Endodermal cell (in vitro differentiated cells): ENCODE measurements around the gene SPG7. TPM values are rescaled to one million over a fixed set of nuclear protein-coding genes. Genes with fewer than 3 reads are reported as not detected.

ENCODE experiments used
- DNase-seq: peaks from one replicate; pipeline ENCODE4 v3.0.0-alpha.2; 2017
- H3K27ac ChIP-seq: 2 replicates; pipeline ENCODE4 v1.5.1; 2013; ENCODE audit warnings: mild to moderate bottlenecking, low read depth, low read length, moderate library complexity
- H3K27me3 ChIP-seq: 2 replicates; pipeline ENCODE4 v1.6.1; 2013; ENCODE audit warnings: mild to moderate bottlenecking, low read length, moderate library complexity; ENCODE audit not compliant: insufficient read depth, control insufficient read depth, poor library complexity, severe bottlenecking
- H3K36me3 ChIP-seq: 2 replicates; pipeline ENCODE4 v1.7.0; 2013; ENCODE audit warnings: mild to moderate bottlenecking, low read length, moderate library complexity; ENCODE audit not compliant: control insufficient read depth, insufficient read depth
- H3K4me1 ChIP-seq: one replicate; pipeline ENCODE4 v1.7.0; 2013; ENCODE audit warnings: low read length; ENCODE audit not compliant: control insufficient read depth, insufficient read depth
- H3K4me3 ChIP-seq: 2 replicates; pipeline ENCODE4 v1.5.1; 2013; ENCODE audit warnings: mild to moderate bottlenecking, low read length, moderate library complexity
- H3K9ac ChIP-seq: 2 replicates; pipeline ENCODE4 v1.6.1; 2013; ENCODE audit warnings: mild to moderate bottlenecking, low read length, moderate library complexity; ENCODE audit not compliant: poor library complexity, severe bottlenecking; ENCODE audit errors: extremely low read depth
- H3K9me3 ChIP-seq: 2 replicates; pipeline ENCODE4 v1.6.1; 2013; ENCODE audit warnings: mild to moderate bottlenecking, low read length, moderate library complexity; ENCODE audit not compliant: control insufficient read depth
- H3K27ac Mint-ChIP-seq: 2 replicates; pipeline ENCODE4 v1.8.0; 2020; ENCODE audit warnings: mixed read lengths
- H3K27me3 Mint-ChIP-seq: 2 replicates; pipeline ENCODE4 v1.8.0; 2021; ENCODE audit warnings: mild to moderate bottlenecking, mixed read lengths; ENCODE audit not compliant: insufficient read depth
- H3K36me3 Mint-ChIP-seq: 2 replicates; pipeline ENCODE4 v1.8.0; 2020; ENCODE audit warnings: low read depth, mixed read lengths
- H3K4me1 Mint-ChIP-seq: 2 replicates; pipeline ENCODE4 v1.8.0; 2020; ENCODE audit warnings: mixed read lengths
- H3K4me3 Mint-ChIP-seq: 2 replicates; pipeline ENCODE4 v1.8.0; 2020; ENCODE audit warnings: mild to moderate bottlenecking, moderate library complexity, mixed read lengths
- H3K9me3 Mint-ChIP-seq: 2 replicates; pipeline ENCODE4 v1.8.0; 2020; ENCODE audit warnings: mild to moderate bottlenecking, mixed read lengths
- CTCF ChIP-seq: fragments of 200-600 bp; sonication (generic); conservative IDR thresholded peaks from 2 replicates; pipeline ENCODE4 v1.5.0; 2021; ENCODE audit warnings: antibody characterized with exemption, mild to moderate bottlenecking
- WGBS, 2 experiments: methylation state at CpG; one replicate each; pipeline versions ENCODE4 v1.1.5 to v1.1.7; 2013; ENCODE audit warnings: missing lambda C conversion rate in 2 of 2, mixed read lengths in 1 of 2; ENCODE audit not compliant: insufficient coverage in 1 of 2, insufficient read length in 1 of 2; 5-methylcytosine and 5-hydroxymethylcytosine counted together
- total RNA-seq, 2 donors: library from RNA; stranded (reverse); fragmentation: NEBNext Ultra II Directional in 1 of 2; extraction: Animal tissue kit (Norgen Biotek cat#: 25700) in 1 of 2; gene quantifications; 2 replicates in 1 of 2; 3 replicates in 1 of 2; pipeline ENCODE4 v1.2.1, GENCODE V29; 2021

SPG7 gene
- total RNA-seq, 2 donors from 2014 or later = 153 to 156 TPM

- no peak for DNase-seq
- H3K27me3 Mint-ChIP-seq = peaks cover 60% of the 10 kb centered on the region
- H3K27me3 ChIP-seq = peaks cover 33% of the 10 kb centered on the region
These were observed 68.2 kb downstream of the SPG7 start for GRCh38 chr16:89576153-89577054.

GRCh38 chr16:89577055-89577759 lies 69.0 kb downstream of the SPG7 start:
- Histone ChIP-seq H3K27ac (no peak overlapping the region), H3K9me3 (no peaks in the 10 kb centered on the region), H3K36me3 (no peaks in the 10 kb centered on the region), H3K27me3 (peaks cover 33% of the 10 kb centered on the region), H3K4me1 (peaks cover 5% of the 10 kb centered on the region), H3K4me3 (no peak overlapping the region), H3K9ac (no peak overlapping the region)
- no peaks in the 10 kb centered on the region for H3K9me3 Mint-ChIP-seq
- no peak overlapping the region for H3K27ac Mint-ChIP-seq
- no peaks in the 10 kb centered on the region for H3K36me3 Mint-ChIP-seq
- H3K4me3 Mint-ChIP-seq = no peak overlapping the region
- no peak for DNase-seq
- 87 to 90% methylated on average over 21 to 25 of the region's 25 CpGs for WGBS, 2 experiments
- peaks cover under 1% of the 10 kb centered on the region for H3K4me1 Mint-ChIP-seq
- no peak for TF ChIP-seq CTCF
- peaks cover 55% of the 10 kb centered on the region for H3K27me3 Mint-ChIP-seq

More at GRCh38 chr16:89576153-89577054, 68.2 kb downstream of the SPG7 start:
- Histone ChIP-seq H3K4me1 (peaks cover 5% of the 10 kb centered on the region), H3K9me3 (no peaks in the 10 kb centered on the region), H3K4me3 (no peak overlapping the region), H3K36me3 (no peaks in the 10 kb centered on the region), H3K27ac (no peak overlapping the region), H3K9ac (no peak overlapping the region)
- H3K4me3 Mint-ChIP-seq = no peak overlapping the region
- no peaks in the 10 kb centered on the region for H3K9me3 Mint-ChIP-seq
- 30 to 34% methylated on average over 36 to 89 of the region's 89 CpGs for WGBS, 2 experiments
- H3K27ac Mint-ChIP-seq = no peak overlapping the region
- peaks cover 1% of the 10 kb centered on the region for H3K4me1 Mint-ChIP-seq
- no peaks in the 10 kb centered on the region for H3K36me3 Mint-ChIP-seq
- TF ChIP-seq CTCF = no peak

GRCh38 chr16:89579351-89579750 lies 71.1 kb downstream of the SPG7 start:
- Mint-ChIP-seq H3K27ac (no peak overlapping the region), H3K27me3 (peaks cover 37% of the 10 kb centered on the region), H3K36me3 (no peaks in the 10 kb centered on the region), H3K9me3 (no peaks in the 10 kb centered on the region), H3K4me3 (no peak overlapping the region), H3K4me1 (no peaks in the 10 kb centered on the region)
- H3K4me1 ChIP-seq = no peaks in the 10 kb centered on the region
- H3K36me3 ChIP-seq = no peaks in the 10 kb centered on the region
- no peak for TF ChIP-seq CTCF
- no peak overlapping the region for H3K9ac ChIP-seq
- WGBS, 2 experiments = 87 to 93% methylated on average over 10 to 15 of the region's 15 CpGs
- H3K4me3 ChIP-seq = no peak overlapping the region
- no peak for DNase-seq
- H3K27me3 ChIP-seq = peaks cover 33% of the 10 kb centered on the region
- H3K27ac ChIP-seq = no peak overlapping the region
- H3K9me3 ChIP-seq = no peaks in the 10 kb centered on the region
